ACC112 (cell line): ENCODE data around the gene ZER1.
"Not testable (repeated sequence)": the region's sequence is repeated elsewhere in the genome, so short reads cannot be mapped to it uniquely, and the experiment has no call there.

Source experiments
- H2AFZ ChIP-seq: fragments of 200-600 bp; sonication (generic); one replicate; pipeline ENCODE4 v1.6.0; 2017; ENCODE audit warnings: antibody characterized with exemption, low read length; ENCODE audit not compliant: unreplicated experiment
- H3K27ac ChIP-seq: fragments of 200-600 bp; sonication (generic); 2 replicates; pipeline ENCODE4 v1.5.1; 2014; ENCODE audit warnings: low read depth, mild to moderate bottlenecking, antibody characterized with exemption, low read length, moderate library complexity
- H3K27me3 ChIP-seq: fragments of 200-600 bp; sonication (generic); 2 replicates; pipeline ENCODE4 v1.6.1; 2014; ENCODE audit warnings: mild to moderate bottlenecking, antibody characterized with exemption, low read length, moderate library complexity, mixed read lengths; ENCODE audit not compliant: insufficient read depth
- H3K36me3 ChIP-seq: fragments of 200-600 bp; sonication (generic); 2 replicates; pipeline ENCODE4 v1.6.1; 2016; ENCODE audit warnings: mild to moderate bottlenecking, antibody characterized with exemption, low read length, moderate library complexity, mixed read lengths; ENCODE audit not compliant: insufficient read depth
- H3K4me1 ChIP-seq: fragments of 200-600 bp; sonication (generic); one replicate; pipeline ENCODE4 v1.6.1; 2016; ENCODE audit warnings: low read length, mixed read lengths; ENCODE audit not compliant: insufficient read depth, unreplicated experiment, control insufficient read depth
- H3K4me3 ChIP-seq: fragments of 200-600 bp; sonication (generic); 2 replicates; pipeline ENCODE4 v1.5.1; 2014; ENCODE audit warnings: mild to moderate bottlenecking, low read depth, low read length
- H3K79me2 ChIP-seq: fragments of 200-600 bp; sonication (generic); one replicate; pipeline ENCODE4 v1.6.0; 2016; ENCODE audit warnings: low read length; ENCODE audit not compliant: control insufficient read depth, unreplicated experiment, insufficient read depth

Gene ZER1

GRCh38 chr9:128703616-128704355 is 67.9 kb downstream of the ZER1 start:
- H3K27ac ChIP-seq, result no peak overlapping the region

GRCh38 chr9:128702949-128703615 is 68.6 kb downstream of the ZER1 start:
- peak overlapping the region; percentile 88 for H3K4me3 ChIP-seq
- H3K27me3 ChIP-seq, result no peaks in the 10 kb centered on the region
- H2AFZ ChIP-seq, result peak overlapping the region; percentile 87
- no peaks in the 10 kb centered on the region for H3K36me3 ChIP-seq
- H3K79me2 ChIP-seq, result no peaks in the 10 kb centered on the region
- no peak overlapping the region for H3K27ac ChIP-seq
- H3K4me1 ChIP-seq, result no peaks in the 10 kb centered on the region

More at GRCh38 chr9:128703616-128704355, 67.9 kb downstream of the ZER1 start:
- Histone ChIP-seq H3K4me1 (no peaks in the 10 kb centered on the region), H3K36me3 (no peaks in the 10 kb centered on the region), H3K4me3 (peak overlapping the region; percentile 88), H3K79me2 (no peaks in the 10 kb centered on the region), H3K27me3 (no peaks in the 10 kb centered on the region), H2AFZ (no peak overlapping the region)

- Histone ChIP-seq H3K36me3 (0 out of 2 replicates have a peak, but pooled peaks cover under 1% of the 10 kb centered on the region), H3K79me2 (no peaks in the 10 kb centered on the region), H3K27me3 (no peaks in the 10 kb centered on the region), H3K27ac (no peak within 1 kb of the TSS), H3K4me3 (peak within 1 kb of the TSS; percentile 88), H3K4me1 (peaks cover 3% of the 10 kb centered on the region), H2AFZ (peak within 1 kb of the TSS; percentile 87)
These were observed 69.2 kb downstream of the ZER1 start, which contains the start of gene PKN3 for GRCh38 chr9:128702445-128702948. Gene PKN3 (plus strand): TSS chr9:128702503. CDS start chr9:128702916, 413 bp downstream.

- Histone ChIP-seq H3K4me3 (no peak overlapping the region), H2AFZ (no peak overlapping the region), H3K36me3 (peaks cover 12% of the 10 kb centered on the region; the same call in 1 of the 2 replicates), H3K4me1 (peaks cover 3% of the 10 kb centered on the region), H3K27ac (no peak overlapping the region), H3K27me3 (no peaks in the 10 kb centered on the region), H3K79me2 (no peaks in the 10 kb centered on the region)
These were observed 70.4 kb downstream of the ZER1 start for GRCh38 chr9:128701227-128701854.

- not testable (repeated sequence) for H3K4me3 ChIP-seq, H2AFZ ChIP-seq, H3K4me1 ChIP-seq, H3K27ac ChIP-seq, H3K79me2 ChIP-seq, H3K27me3 ChIP-seq
- peaks cover 26% of the 10 kb centered on the region for H3K36me3 ChIP-seq
These were observed 72.5 kb downstream of the ZER1 start for GRCh38 chr9:128699096-128699795.

GRCh38 chr9:128696923-128697707 is 74.6 kb downstream of the ZER1 start:
- no peak overlapping the region for H2AFZ ChIP-seq
- peaks cover 13% of the 10 kb centered on the region for H3K79me2 ChIP-seq
- no peaks in the 10 kb centered on the region for H3K27me3 ChIP-seq
- no peak overlapping the region for H3K4me3 ChIP-seq
- peaks cover 3% of the 10 kb centered on the region for H3K4me1 ChIP-seq
- no peak overlapping the region for H3K27ac ChIP-seq
- peaks cover 39% of the 10 kb centered on the region for H3K36me3 ChIP-seq

GRCh38 chr9:128694344-128694743 is 77.4 kb downstream of the ZER1 start:
- H3K4me1 ChIP-seq, result peaks cover 12% of the 10 kb centered on the region
- no peaks in the 10 kb centered on the region for H3K27me3 ChIP-seq
- no peak overlapping the region for H3K27ac ChIP-seq
- peaks cover 51% of the 10 kb centered on the region for H3K36me3 ChIP-seq
- H3K4me3 ChIP-seq, result no peak overlapping the region
- no peak overlapping the region for H2AFZ ChIP-seq
- peaks cover 39% of the 10 kb centered on the region for H3K79me2 ChIP-seq

- Histone ChIP-seq H3K36me3 (peaks cover 51% of the 10 kb centered on the region), H3K4me1 (peaks cover 12% of the 10 kb centered on the region), H3K79me2 (peaks cover 40% of the 10 kb centered on the region)
- H3K27ac ChIP-seq, H3K4me3 ChIP-seq, H3K27me3 ChIP-seq, H2AFZ ChIP-seq: not testable (repeated sequence)
These were observed 78.0 kb downstream of the ZER1 start for GRCh38 chr9:128693738-128694137.

- Histone ChIP-seq H3K4me1 (peaks cover 26% of the 10 kb centered on the region), H3K36me3 (peaks cover 32% of the 10 kb centered on the region), H3K79me2 (peaks cover 46% of the 10 kb centered on the region), H3K27me3 (no peaks in the 10 kb centered on the region), H2AFZ (no peak overlapping the region), H3K4me3 (peak overlapping the region; percentile 89), H3K27ac (peak overlapping the region; percentile 48; the same call in 1 of the 2 replicates)
These were observed 81.1 kb downstream of the ZER1 start for GRCh38 chr9:128690684-128691034.
